ENCODE data around the gene COTL1. TPM values are rescaled to one million over a fixed set of nuclear protein-coding genes. Genes with fewer than 3 reads are reported as not detected.

The COTL1 gene
- polyA plus RNA-seq = 60.8 TPM
- long read RNA-seq, donor 1, transcript COTL1-201 (4 exons, 1,843 nt) = major isoform, 20 of 22 reads
- long read RNA-seq, donor 1, partial matches to known transcripts = 0 of 22 reads
- long read RNA-seq, donor 1, other reads (novel, unspliced or antisense) = 0 of 22 reads
- long read RNA-seq, donor 2, transcript COTL1-201 (4 exons, 1,843 nt) = major isoform, 47 of 50 reads
- long read RNA-seq, donor 2, partial matches to known transcripts = 0 of 50 reads
- long read RNA-seq, donor 2, other reads (novel, unspliced or antisense) = 0 of 50 reads
- long read RNA-seq, donor 3 = 0 reads
- long read RNA-seq, donor 4, partial matches to known transcripts = 0 of 4 reads
- long read RNA-seq, donor 4, other reads (novel, unspliced or antisense) = 0 of 4 reads
- long read RNA-seq, donor 5, transcript COTL1-201 (4 exons, 1,843 nt) = major isoform, 12 of 12 reads
- long read RNA-seq, donor 5, partial matches to known transcripts = 0 of 12 reads
- long read RNA-seq, donor 5, other reads (novel, unspliced or antisense) = 0 of 12 reads
- long read RNA-seq, donor 6, transcript COTL1-201 (4 exons, 1,843 nt) = major isoform, 53 of 63 reads
- long read RNA-seq, donor 6, transcript COTL1-202 (2 exons, 781 nt) = minor isoform, 5 of 63 reads
- long read RNA-seq, donor 6, partial matches to known transcripts = 5 of 63 reads
- long read RNA-seq, donor 6, other reads (novel, unspliced or antisense) = 0 of 63 reads
- long read RNA-seq, donor 7, transcript COTL1-201 (4 exons, 1,843 nt) = major isoform, 18 of 18 reads
- long read RNA-seq, donor 7, partial matches to known transcripts = 0 of 18 reads
- long read RNA-seq, donor 7, other reads (novel, unspliced or antisense) = 0 of 18 reads
- long read RNA-seq, donor 8, transcript COTL1-201 (4 exons, 1,843 nt) = major isoform, 64 of 143 reads
- long read RNA-seq, donor 8, partial matches to known transcripts = 75 of 143 reads
- long read RNA-seq, donor 8, other reads (novel, unspliced or antisense) = 0 of 143 reads
- long read RNA-seq, donor 9, transcript COTL1-201 (4 exons, 1,843 nt) = major isoform, 32 of 35 reads
- long read RNA-seq, donor 9, partial matches to known transcripts = 0 of 35 reads
- long read RNA-seq, donor 9, other reads (novel, unspliced or antisense) = 0 of 35 reads
- long read RNA-seq, donor 10, transcript COTL1-201 (4 exons, 1,843 nt) = major isoform, 52 of 101 reads
- long read RNA-seq, donor 10, partial matches to known transcripts = 47 of 101 reads
- long read RNA-seq, donor 10, other reads (novel, unspliced or antisense) = 0 of 101 reads
- long read RNA-seq, donor 11, transcript COTL1-201 (4 exons, 1,843 nt) = major isoform, 49 of 102 reads
- long read RNA-seq, donor 11, partial matches to known transcripts = 49 of 102 reads
- long read RNA-seq, donor 11, other reads (novel, unspliced or antisense) = 0 of 102 reads

GRCh38 chr16:84617791-84618580, at the start of gene COTL1:
Gene COTL1 (minus strand): TSS chr16:84618078. CDS start chr16:84617914, 164 bp downstream.
- no peaks in the 10 kb centered on the region for H3K9me3 ChIP-seq (ENCODE audit: control insufficient read depth, low read depth, low read length)
- H3K4me3 ChIP-seq (ENCODE audit: low read length) = peak within 1 kb of the TSS; percentile 69
- H3K4me1 ChIP-seq (ENCODE audit: control insufficient read depth, insufficient read depth, low read length) = peaks cover 19% of the 10 kb centered on the region
- no peaks in the 10 kb centered on the region for H3K27me3 ChIP-seq (ENCODE audit: control insufficient read depth, insufficient read depth, low read length)
- no peak within 1 kb of the TSS for H3K27ac ChIP-seq (ENCODE audit: low read length)
- WGBS (ENCODE audit: insufficient coverage, low lambda C conversion rate) = 0% methylated on average over 1 of the region's 76 CpGs
- peak; percentile 93 to 97 for DNase-seq
- peaks cover 3% of the 10 kb centered on the region for H3K36me3 ChIP-seq (ENCODE audit: control insufficient read depth, insufficient read depth, low read length)

DNA sequence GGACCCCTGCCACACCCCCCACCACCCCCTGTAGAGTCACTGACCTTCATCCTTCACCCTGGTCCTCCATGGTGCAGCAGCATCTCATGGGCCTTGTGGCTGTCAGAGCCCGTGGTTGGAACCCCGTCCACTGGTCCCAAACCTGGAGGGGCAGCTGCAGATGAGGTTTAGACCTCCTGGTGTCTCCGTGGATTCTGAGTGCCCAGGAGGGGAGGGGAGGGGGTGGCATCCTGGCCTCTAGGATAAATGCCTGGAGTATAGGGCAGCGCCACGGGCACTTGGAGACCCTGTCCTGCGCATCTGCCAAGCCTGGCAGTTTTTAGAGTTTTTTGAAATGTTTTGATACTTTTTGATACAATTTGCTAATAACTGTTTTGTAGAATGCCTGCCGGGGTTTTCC, 48.0 kb upstream of the COTL1 start:
- Histone ChIP-seq H3K4me3 (ENCODE audit: low read length) (no peak overlapping the region), H3K27ac (ENCODE audit: low read length) (no peak overlapping the region), H3K9me3 (ENCODE audit: control insufficient read depth, low read depth, low read length) (peaks cover 4% of the 10 kb centered on the region), H3K36me3 (ENCODE audit: control insufficient read depth, insufficient read depth, low read length) (peaks cover 51% of the 10 kb centered on the region), H3K4me1 (ENCODE audit: control insufficient read depth, insufficient read depth, low read length) (peaks cover 2% of the 10 kb centered on the region), H3K27me3 (ENCODE audit: control insufficient read depth, insufficient read depth, low read length) (no peaks in the 10 kb centered on the region)
- WGBS (ENCODE audit: insufficient coverage, low lambda C conversion rate) = 40% methylated on average over 1 of the region's 7 CpGs
- no peak for DNase-seq

GRCh38 chr16:84665359-84665758, 47.5 kb upstream of the COTL1 start:
- no peak overlapping the region for H3K27ac ChIP-seq (ENCODE audit: low read length)
- no peaks in the 10 kb centered on the region for H3K27me3 ChIP-seq (ENCODE audit: control insufficient read depth, insufficient read depth, low read length)
- peaks cover 4% of the 10 kb centered on the region for H3K9me3 ChIP-seq (ENCODE audit: control insufficient read depth, low read depth, low read length)
- H3K4me1 ChIP-seq (ENCODE audit: control insufficient read depth, insufficient read depth, low read length) = peaks cover 2% of the 10 kb centered on the region
- no peak overlapping the region for H3K4me3 ChIP-seq (ENCODE audit: low read length)
- H3K36me3 ChIP-seq (ENCODE audit: control insufficient read depth, insufficient read depth, low read length) = peaks cover 55% of the 10 kb centered on the region
- no CpG with 5 or more reads among the region's 2 CpGs for WGBS (ENCODE audit: insufficient coverage, low lambda C conversion rate)
- DNase-seq = peak in 1 of 2 donors; percentile 49

DNA sequence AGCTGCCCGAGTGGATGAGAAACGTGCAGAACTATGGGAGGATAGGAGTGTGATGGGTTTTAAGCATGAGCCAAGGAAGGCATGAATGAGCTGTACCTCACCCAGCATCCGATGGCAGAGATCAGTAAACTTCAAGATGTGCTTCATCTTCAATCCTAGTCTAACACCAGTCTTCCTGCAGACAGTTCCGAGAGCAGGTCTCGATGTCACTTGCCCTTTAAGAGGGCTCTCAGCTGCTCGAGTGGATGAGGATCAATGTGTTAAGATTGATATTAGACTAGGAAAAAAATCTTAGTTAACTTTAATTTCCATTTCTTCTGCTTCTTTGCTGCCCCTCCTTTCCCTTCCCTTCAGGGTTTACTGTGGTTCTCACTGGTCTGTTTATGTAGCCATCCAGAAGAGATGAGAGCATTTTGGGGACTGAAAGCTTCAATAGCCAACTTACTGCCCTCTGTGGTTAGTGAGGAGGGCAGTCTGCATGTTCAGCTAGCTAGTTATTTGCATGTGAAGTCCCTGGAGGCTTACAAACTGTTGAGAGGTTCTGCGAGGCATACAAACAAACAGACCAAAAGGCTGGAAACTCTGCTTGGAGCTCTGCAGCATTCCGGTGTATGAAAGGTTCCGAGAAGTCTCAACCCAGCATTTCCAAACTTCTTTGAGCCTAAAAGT, 45.7 kb upstream of the COTL1 start:
- Histone ChIP-seq H3K27me3 (ENCODE audit: control insufficient read depth, insufficient read depth, low read length) (no peaks in the 10 kb centered on the region), H3K27ac (ENCODE audit: low read length) (no peak overlapping the region), H3K36me3 (ENCODE audit: control insufficient read depth, insufficient read depth, low read length) (peaks cover 73% of the 10 kb centered on the region), H3K4me3 (ENCODE audit: low read length) (no peak overlapping the region), H3K4me1 (ENCODE audit: control insufficient read depth, insufficient read depth, low read length) (peaks cover 2% of the 10 kb centered on the region), H3K9me3 (ENCODE audit: control insufficient read depth, low read depth, low read length) (peaks cover 4% of the 10 kb centered on the region)
- no peak for DNase-seq
- WGBS (ENCODE audit: insufficient coverage, low lambda C conversion rate) = no CpG with 5 or more reads among the region's 9 CpGs

- H3K36me3 ChIP-seq (ENCODE audit: control insufficient read depth, insufficient read depth, low read length) = peaks cover 84% of the 10 kb centered on the region
- H3K4me1 ChIP-seq (ENCODE audit: control insufficient read depth, insufficient read depth, low read length) = peaks cover under 1% of the 10 kb centered on the region
- no peak overlapping the region for H3K4me3 ChIP-seq (ENCODE audit: low read length)
- no peak for DNase-seq
- H3K27me3 ChIP-seq (ENCODE audit: control insufficient read depth, insufficient read depth, low read length) = no peaks in the 10 kb centered on the region
- no peak overlapping the region for H3K27ac ChIP-seq (ENCODE audit: low read length)
- H3K9me3 ChIP-seq (ENCODE audit: control insufficient read depth, low read depth, low read length) = peaks cover 6% of the 10 kb centered on the region
- 97% methylated on average over 7 of the region's 9 CpGs for WGBS (ENCODE audit: insufficient coverage, low lambda C conversion rate)
Observed at GRCh38 chr16:84662471-84662870, 44.6 kb upstream of the COTL1 start.

DNA sequence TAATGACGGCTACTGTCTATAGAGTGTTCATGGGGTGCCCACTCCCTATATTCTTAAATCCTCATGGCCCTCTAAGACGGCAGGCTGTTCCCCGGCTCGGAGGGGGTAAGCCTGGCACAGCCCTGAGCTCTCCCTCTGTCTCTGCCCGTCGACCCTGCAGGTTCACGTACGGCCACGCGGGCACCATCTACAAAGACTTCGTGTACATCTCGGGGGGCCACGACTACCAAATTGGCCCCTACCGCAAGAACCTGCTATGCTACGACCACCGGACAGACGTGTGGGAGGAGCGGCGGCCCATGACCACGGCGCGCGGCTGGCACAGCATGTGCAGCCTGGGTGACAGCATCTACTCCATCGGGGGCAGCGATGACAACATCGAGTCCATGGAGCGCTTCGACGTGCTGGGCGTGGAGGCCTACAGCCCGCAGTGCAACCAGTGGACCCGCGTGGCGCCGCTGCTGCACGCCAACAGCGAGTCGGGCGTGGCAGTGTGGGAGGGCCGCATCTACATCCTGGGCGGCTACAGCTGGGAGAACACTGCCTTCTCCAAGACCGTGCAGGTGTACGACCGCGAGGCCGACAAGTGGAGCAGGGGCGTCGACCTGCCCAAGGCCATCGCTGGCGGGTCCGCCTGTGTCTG, 43.7 kb upstream of the COTL1 start:
- WGBS (ENCODE audit: insufficient coverage, low lambda C conversion rate) = 100% methylated on average over 1 of the region's 51 CpGs
- H3K36me3 ChIP-seq (ENCODE audit: control insufficient read depth, insufficient read depth, low read length) = peaks cover 91% of the 10 kb centered on the region

GRCh38 chr16:84660973-84661372, 43.1 kb upstream of the COTL1 start:
- Histone ChIP-seq H3K27me3 (ENCODE audit: control insufficient read depth, insufficient read depth, low read length) (no peaks in the 10 kb centered on the region), H3K4me3 (ENCODE audit: low read length) (no peak overlapping the region), H3K4me1 (ENCODE audit: control insufficient read depth, insufficient read depth, low read length) (no peaks in the 10 kb centered on the region), H3K9me3 (ENCODE audit: control insufficient read depth, low read depth, low read length) (peaks cover 14% of the 10 kb centered on the region), H3K36me3 (ENCODE audit: control insufficient read depth, insufficient read depth, low read length) (peaks cover 86% of the 10 kb centered on the region), H3K27ac (ENCODE audit: low read length) (no peak overlapping the region)
- WGBS (ENCODE audit: insufficient coverage, low lambda C conversion rate) = 100% methylated on average over 1 of the region's 7 CpGs
- DNase-seq = no peak

More for the DNA sequence above, 43.7 kb upstream of the COTL1 start:
- H3K27ac ChIP-seq (ENCODE audit: low read length) = no peak overlapping the region
- no peaks in the 10 kb centered on the region for H3K4me1 ChIP-seq (ENCODE audit: control insufficient read depth, insufficient read depth, low read length)
- H3K27me3 ChIP-seq (ENCODE audit: control insufficient read depth, insufficient read depth, low read length) = no peaks in the 10 kb centered on the region
- H3K9me3 ChIP-seq (ENCODE audit: control insufficient read depth, low read depth, low read length) = peaks cover 14% of the 10 kb centered on the region
- DNase-seq = no peak
- H3K4me3 ChIP-seq (ENCODE audit: low read length) = no peak overlapping the region

GRCh38 chr16:84659656-84660300, 41.9 kb upstream of the COTL1 start:
- no peak overlapping the region for H3K27ac ChIP-seq (ENCODE audit: low read length)
- peaks cover 83% of the 10 kb centered on the region for H3K36me3 ChIP-seq (ENCODE audit: control insufficient read depth, insufficient read depth, low read length)
- H3K9me3 ChIP-seq (ENCODE audit: control insufficient read depth, low read depth, low read length) = peaks cover 14% of the 10 kb centered on the region
- no CpG with 5 or more reads among the region's 27 CpGs for WGBS (ENCODE audit: insufficient coverage, low lambda C conversion rate)
- no peaks in the 10 kb centered on the region for H3K27me3 ChIP-seq (ENCODE audit: control insufficient read depth, insufficient read depth, low read length)
- no peak overlapping the region for H3K4me3 ChIP-seq (ENCODE audit: low read length)
- no peaks in the 10 kb centered on the region for H3K4me1 ChIP-seq (ENCODE audit: control insufficient read depth, insufficient read depth, low read length)
- no peak for DNase-seq

All from large intestine (tissue), 12 donors.